ENCODE data around the gene SPPL3.

DNA sequence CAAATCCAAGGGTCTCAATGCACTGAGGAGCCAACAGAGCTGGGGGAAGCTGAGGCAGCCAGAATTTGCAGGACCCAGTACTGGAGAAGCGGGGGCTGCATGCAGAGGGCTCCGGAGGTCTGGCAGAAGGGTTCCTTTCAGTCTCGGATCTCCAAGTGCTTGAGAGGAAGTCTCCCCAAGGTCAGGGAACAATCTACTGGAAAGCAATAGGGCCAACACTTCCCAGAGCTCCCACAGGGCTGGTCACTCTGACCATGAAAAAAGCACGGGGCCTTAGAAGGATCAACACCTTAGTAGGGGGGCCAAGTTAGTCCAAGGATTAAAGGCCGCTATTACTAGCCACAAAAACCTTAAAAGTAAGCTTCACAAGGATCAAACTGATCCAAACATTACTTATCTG is 31.7 kb downstream of the SPPL3 start:
- TF ChIP-seq, protein P1, sequence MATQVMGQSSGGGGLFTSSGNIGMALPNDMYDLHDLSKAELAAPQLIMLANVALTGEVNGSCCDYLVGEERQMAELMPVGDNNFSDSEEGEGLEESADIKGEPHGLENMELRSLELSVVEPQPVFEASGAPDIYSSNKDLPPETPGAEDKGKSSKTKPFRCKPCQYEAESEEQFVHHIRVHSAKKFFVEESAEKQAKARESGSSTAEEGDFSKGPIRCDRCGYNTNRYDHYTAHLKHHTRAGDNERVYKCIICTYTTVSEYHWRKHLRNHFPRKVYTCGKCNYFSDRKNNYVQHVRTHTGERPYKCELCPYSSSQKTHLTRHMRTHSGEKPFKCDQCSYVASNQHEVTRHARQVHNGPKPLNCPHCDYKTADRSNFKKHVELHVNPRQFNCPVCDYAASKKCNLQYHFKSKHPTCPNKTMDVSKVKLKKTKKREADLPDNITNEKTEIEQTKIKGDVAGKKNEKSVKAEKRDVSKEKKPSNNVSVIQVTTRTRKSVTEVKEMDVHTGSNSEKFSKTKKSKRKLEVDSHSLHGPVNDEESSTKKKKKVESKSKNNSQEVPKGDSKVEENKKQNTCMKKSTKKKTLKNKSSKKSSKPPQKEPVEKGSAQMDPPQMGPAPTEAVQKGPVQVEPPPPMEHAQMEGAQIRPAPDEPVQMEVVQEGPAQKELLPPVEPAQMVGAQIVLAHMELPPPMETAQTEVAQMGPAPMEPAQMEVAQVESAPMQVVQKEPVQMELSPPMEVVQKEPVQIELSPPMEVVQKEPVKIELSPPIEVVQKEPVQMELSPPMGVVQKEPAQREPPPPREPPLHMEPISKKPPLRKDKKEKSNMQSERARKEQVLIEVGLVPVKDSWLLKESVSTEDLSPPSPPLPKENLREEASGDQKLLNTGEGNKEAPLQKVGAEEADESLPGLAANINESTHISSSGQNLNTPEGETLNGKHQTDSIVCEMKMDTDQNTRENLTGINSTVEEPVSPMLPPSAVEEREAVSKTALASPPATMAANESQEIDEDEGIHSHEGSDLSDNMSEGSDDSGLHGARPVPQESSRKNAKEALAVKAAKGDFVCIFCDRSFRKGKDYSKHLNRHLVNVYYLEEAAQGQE (IDR thresholded peaks at IDR 0.05; ENCODE audit: insufficient read depth in 1 of 2, low read depth in 2 of 2, low read length in 2 of 2): no peak
- no peak for TF ChIP-seq POLR2AphosphoS5 (IDR thresholded peaks at IDR 0.05; ENCODE audit: low read depth, low read length)

All from PFSK-1 (cell line).